ENCODE results near the gene LRRTM3.

Gene LRRTM3

DNA sequence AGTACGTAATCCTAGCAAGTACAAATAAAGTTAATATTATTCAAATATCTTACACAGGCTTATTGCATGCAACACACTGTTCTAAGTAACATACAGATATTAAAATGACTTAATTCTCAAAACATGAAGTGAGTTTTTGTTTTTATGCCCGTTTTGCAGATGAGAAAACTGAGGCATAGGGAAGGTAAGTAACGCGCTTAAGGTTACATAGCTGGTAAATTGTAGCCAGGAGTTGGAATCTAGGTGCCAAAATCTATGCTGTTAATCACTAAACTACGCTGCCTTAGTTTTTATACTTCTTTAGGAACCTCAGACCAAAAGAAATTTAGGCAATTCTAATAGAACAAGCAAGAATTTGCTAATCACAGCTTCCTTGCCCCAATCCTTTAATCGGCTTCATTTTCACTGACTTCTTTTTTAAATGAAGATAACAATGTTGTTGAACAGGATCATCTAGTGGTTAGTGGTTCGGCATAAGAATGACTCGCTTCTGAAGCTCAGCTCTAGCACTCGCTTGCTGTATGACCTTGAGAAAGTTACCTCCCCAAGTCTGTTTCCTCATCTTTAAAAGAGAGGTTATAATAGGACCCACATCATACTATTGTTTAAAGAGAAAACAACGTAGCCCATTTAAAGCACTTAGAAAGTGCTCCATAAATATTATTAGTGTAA is 1.0 kb upstream of the LRRTM3 start:
- H3K4me3 ChIP-seq (replicated peaks in 1 of 2; ENCODE audit: low read depth in 2 of 2, low read length in 2 of 2) = no peak overlapping the region
- no peak for TF ChIP-seq CTCF (IDR thresholded peaks at IDR 0.05; ENCODE audit: low read depth, low read length)
- DNase-seq (ENCODE audit: low read depth in 2 of 2) = peak in 1 of 2 donors; percentile 10

DNA sequence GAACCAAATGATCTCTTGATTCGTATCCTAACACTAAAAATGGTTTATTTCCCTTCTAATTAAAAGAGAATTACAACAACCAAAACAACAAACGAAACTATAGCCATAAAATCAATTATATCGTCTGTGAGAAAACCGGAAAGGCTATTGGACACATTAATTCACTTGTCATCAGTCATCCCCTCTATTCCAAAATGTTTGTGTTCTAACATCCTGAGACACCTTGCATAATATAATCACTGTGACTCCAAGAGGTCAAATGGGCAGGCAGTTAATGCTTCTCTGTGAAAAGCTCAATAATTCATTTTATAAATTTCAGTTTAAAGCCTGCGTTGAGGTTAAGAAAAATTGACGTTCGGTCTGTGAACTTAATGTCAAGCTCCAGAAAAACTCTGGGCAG is 463 bp upstream of the LRRTM3 start:
- no peak overlapping the region for H3K4me3 ChIP-seq (replicated peaks in 1 of 2; ENCODE audit: low read depth in 2 of 2, low read length in 2 of 2)
- DNase-seq (ENCODE audit: low read depth in 2 of 2) = no peak
- TF ChIP-seq CTCF (IDR thresholded peaks at IDR 0.05; ENCODE audit: low read depth, low read length) = no peak

DNA sequence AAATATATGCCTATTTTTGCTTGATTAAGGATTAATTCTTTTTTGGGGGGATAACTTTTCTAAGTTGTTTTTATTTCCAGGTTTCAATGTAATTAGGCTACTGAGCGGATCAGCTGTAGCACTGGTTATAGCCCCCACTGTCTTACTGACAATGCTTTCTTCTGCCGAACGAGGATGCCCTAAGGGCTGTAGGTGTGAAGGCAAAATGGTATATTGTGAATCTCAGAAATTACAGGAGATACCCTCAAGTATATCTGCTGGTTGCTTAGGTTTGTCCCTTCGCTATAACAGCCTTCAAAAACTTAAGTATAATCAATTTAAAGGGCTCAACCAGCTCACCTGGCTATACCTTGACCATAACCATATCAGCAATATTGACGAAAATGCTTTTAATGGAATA is 1.0 kb downstream of the LRRTM3 start:
- H3K4me3 ChIP-seq (replicated peaks in 1 of 2; ENCODE audit: low read depth in 2 of 2, low read length in 2 of 2) = no peak overlapping the region
- DNase-seq (ENCODE audit: low read depth in 2 of 2) = no peak
- no peak for TF ChIP-seq CTCF (IDR thresholded peaks at IDR 0.05; ENCODE audit: low read depth, low read length)

DNA sequence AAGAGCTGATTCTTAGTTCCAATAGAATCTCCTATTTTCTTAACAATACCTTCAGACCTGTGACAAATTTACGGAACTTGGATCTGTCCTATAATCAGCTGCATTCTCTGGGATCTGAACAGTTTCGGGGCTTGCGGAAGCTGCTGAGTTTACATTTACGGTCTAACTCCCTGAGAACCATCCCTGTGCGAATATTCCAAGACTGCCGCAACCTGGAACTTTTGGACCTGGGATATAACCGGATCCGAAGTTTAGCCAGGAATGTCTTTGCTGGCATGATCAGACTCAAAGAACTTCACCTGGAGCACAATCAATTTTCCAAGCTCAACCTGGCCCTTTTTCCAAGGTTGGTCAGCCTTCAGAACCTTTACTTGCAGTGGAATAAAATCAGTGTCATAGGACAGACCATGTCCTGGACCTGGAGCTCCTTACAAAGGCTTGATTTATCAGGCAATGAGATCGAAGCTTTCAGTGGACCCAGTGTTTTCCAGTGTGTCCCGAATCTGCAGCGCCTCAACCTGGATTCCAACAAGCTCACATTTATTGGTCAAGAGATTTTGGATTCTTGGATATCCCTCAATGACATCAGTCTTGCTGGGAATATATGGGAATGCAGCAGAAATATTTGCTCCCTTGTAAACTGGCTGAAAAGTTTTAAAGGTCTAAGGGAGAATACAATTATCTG is 1.6 kb downstream of the LRRTM3 start:
- peak in 1 of 2 donors; percentile 1 for DNase-seq (ENCODE audit: low read depth in 2 of 2)
- TF ChIP-seq CTCF (IDR thresholded peaks at IDR 0.05; ENCODE audit: low read depth, low read length) = no peak
- H3K4me3 ChIP-seq (replicated peaks in 1 of 2; ENCODE audit: low read depth in 2 of 2, low read length in 2 of 2) = no peak overlapping the region

- peak; percentile 1 to 46 for DNase-seq (ENCODE audit: low read depth in 2 of 2)
- H3K4me3 ChIP-seq (replicated peaks in 1 of 2; ENCODE audit: low read depth in 2 of 2, low read length in 2 of 2) = peak overlapping the region in 1 of 2 donors; percentile 39
These were observed 2.3 kb downstream of the LRRTM3 start for GRCh38 chr10:66927971-66928770.

GRCh38 chr10:66928776-66929175 is 2.9 kb downstream of the LRRTM3 start:
- no peak for TF ChIP-seq CTCF (IDR thresholded peaks at IDR 0.05; ENCODE audit: low read depth, low read length)
- no peak overlapping the region for H3K4me3 ChIP-seq (replicated peaks in 1 of 2; ENCODE audit: low read depth in 2 of 2, low read length in 2 of 2)
- DNase-seq (ENCODE audit: low read depth in 2 of 2) = no peak

More at GRCh38 chr10:66927971-66928770, 2.3 kb downstream of the LRRTM3 start:
- TF ChIP-seq CTCF (IDR thresholded peaks at IDR 0.05; ENCODE audit: low read depth, low read length) = no peak

Measured in cardiac fibroblast (primary cell).